HG03439 (cell line): ENCODE results near the gene ABCB8.
"Not testable (repeated sequence)": the region's sequence is repeated elsewhere in the genome, so short reads cannot be mapped to it uniquely, and the experiment has no call there.

Source experiments
- ATAC-seq: cut with Tn5 transposase; IDR thresholded peaks from one replicate; pipeline ENCODE4 v1.9.1; 2021; ENCODE audit warnings: mild to moderate bottlenecking, moderate library complexity; ENCODE audit not compliant: unreplicated experiment

ABCB8 gene

DNA sequence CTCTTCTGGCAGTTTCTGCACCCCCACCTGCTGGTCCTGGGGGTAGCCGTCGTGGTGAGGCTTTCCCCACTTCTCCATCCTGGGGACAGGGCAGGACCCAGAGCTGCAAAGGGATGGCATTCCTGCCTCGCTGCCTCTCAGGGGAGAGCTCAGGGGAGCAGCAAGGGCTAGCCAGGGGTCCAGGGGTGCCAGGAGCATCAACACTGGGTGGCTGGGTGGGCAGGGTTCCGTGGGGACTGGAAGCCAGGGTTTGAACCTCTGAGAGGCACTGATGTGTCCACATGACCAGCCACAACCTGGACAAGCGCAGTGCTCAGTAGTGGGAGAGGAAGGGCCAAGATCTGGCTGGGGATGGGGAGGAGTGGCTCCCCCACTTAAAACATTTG, 5.6 kb downstream of the ABCB8 start:
- ATAC-seq = no peak

DNA sequence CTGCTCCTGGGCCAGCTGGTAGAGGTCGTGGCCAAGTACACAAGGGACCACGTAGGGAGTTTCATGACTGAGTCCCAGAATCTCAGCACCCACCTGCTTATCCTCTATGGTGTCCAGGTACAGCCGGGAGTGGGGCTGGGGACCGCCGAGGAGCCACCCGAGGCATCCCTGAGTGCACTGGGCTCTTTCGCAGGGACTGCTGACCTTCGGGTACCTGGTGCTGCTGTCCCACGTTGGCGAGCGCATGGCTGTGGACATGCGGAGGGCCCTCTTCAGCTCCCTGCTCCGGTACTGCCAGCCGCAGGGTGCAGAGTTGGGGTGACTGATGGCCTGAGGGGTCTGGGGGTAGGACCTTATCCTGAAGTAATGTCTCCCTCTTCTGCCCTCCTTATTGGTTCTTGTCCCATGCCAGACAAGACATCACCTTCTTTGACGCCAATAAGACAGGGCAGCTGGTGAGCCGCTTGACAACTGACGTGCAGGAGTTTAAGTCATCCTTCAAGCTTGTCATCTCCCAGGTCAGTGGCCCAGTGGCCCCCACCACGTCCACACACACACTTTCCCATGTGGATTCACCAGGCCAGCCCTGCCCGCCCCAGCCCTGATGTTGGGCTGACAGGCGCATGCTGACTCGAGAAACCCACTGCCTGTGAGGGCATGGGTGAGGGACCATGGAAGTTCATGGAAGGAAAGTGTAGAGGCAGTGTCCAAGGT, 6.2 kb downstream of the ABCB8 start:
- no peak for ATAC-seq

DNA sequence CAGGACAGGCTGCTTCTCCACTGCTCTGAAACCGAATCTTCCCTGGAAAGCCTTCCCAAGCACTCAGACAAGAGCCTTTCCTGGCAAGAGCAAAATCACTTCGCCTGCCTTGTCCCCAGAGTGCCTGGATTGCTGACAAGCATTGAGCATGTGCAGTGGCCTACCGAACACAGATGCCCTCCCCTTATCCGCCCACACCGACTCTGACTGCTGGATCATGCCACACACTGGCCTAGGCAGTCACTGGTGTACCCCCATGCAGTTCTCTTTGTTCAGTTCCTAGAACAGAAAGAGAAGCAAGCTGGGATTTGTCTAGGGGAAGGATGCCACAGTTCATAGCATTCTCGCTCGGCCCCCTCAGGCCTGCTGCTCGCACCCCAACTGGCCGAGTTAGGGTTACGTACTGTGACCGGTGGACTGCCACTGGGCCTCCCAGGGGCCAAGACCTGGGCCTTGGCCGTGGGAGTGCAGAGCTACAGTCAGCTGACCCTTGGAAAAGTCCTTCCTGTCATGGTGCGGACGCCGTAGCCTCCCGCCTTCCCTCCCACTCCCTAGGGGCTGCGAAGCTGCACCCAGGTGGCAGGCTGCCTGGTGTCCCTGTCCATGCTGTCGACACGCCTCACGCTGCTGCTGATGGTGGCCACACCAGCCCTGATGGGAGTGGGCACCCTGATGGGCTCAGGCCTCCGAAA, 6.9 kb downstream of the ABCB8 start:
- ATAC-seq = no peak

DNA sequence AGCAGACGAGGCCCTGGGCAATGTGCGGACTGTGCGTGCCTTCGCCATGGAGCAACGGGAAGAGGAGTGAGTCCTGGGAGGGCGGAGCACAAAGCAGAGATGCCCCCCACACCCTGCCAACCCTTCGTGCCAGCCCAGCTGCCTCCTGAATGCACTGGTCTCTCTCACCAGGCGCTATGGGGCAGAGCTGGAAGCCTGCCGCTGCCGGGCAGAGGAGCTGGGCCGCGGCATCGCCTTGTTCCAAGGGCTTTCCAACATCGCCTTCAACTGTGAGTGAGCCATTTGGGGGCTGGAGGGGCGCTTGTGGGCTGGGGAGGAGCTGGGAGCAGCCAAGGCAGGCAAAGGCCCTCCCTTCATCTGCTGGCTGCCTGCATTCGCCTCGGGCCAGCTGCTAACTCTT, 7.7 kb downstream of the ABCB8 start:
- no peak for ATAC-seq

DNA sequence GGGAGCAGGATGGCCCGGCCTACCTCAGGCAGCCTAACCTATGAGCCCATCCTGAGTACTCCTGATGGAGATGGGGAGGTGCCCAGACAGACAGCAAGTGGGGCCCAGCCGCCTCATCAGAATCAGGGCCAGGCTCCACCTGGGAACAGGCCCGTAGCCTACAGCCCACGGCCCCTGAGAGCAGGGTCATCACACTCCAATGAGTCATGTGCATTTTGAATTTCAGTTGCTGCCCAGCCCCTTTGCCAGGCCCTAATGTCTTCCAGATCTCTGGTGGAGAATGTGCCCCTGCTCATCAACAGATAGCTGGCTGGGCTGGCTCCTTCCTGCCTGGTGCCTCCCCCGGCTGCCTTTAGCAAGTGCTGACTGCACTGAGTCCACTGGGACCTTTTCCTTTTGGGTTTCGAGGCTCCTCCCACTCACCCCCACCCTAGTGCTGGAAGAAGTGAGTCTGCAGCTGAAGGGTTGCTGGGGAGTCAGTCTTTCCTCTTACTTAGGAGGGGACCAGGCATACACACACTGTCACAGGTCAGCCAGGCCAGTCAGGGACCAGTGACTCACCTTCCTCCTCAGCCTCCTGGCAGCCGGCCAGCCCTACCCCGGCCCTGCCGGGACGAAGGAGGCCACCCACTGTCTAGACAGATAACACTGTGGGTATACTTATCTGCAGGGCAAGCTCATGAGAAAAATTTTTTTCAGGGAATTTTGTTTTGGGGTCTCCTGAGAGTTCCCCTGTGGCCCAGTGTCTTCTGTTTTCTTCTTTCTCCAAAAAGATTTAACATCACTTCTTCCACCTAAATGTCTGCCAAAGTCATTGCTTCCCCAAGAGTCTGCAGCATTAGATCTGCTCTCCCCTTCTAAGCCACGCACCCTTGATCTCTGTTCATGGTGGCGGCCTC, 10.9 kb downstream of the ABCB8 start:
- no peak for ATAC-seq

DNA sequence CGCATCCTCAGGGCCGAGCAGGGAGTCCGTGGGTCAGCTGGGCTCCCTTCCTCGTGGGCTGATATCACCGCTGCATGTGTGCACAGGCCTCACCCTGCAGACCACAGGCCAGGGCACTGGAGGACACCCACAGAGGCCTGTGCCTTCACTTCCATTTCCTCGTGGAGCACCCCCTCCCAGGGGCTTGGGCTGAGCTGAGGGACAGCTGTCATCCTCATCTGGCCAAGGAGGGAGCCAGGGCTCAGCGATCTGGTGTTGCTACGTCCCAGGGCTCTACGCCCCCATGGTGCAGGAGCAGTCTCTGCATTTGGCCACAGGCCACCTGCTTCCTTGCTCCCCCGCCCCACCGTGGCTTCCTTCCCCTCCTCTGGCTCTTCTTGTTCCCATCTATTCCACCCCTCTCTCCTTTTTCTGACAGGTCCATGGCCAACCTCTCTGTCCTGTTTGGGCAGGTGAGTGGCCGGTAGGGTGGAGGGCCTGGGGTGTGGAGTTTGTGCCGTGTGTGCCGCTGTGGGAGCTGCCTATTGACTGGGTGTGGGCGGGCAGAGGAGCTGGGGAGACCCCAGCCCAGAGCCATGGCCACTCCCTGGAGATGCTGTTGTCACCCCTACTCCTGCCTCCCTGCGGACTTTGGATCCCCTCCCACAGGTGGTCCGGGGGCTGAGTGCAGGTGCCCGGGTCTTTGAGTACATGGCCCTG, 11.7 kb downstream of the ABCB8 start:
- no peak for ATAC-seq

DNA sequence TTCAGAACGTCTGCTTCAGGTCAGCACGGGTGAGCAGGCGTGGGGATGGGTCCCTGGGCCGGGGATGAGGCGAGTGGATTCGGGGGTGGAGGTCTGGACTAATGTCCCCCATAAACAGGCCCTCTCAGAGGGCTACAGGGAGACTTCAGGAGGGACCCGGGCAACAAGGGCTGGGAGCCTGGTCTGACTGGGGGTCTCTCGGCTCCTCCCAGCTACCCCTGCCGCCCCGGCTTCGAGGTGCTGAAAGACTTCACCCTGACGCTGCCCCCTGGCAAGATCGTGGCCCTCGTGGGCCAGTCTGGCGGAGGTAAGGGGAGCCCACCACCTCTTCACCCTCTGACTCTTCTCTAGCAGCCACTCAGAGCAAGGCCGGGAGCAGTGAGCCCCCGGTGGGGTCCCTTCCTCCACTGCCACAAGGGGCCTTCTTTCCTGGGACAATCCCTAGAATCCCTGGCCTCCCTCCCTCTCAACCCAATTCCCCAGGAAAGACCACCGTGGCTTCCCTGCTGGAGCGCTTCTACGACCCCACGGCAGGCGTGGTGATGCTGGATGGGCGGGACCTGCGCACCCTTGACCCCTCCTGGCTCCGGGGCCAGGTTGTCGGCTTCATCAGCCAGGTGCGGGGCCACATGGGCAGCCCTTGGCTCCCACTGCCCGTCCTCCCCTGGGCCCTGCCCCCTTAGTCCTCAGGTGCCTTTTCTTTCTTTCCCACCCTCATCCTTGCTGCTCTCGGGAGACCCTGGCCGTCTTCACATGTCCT, 12.5 kb downstream of the ABCB8 start:
- ATAC-seq = no peak

DNA sequence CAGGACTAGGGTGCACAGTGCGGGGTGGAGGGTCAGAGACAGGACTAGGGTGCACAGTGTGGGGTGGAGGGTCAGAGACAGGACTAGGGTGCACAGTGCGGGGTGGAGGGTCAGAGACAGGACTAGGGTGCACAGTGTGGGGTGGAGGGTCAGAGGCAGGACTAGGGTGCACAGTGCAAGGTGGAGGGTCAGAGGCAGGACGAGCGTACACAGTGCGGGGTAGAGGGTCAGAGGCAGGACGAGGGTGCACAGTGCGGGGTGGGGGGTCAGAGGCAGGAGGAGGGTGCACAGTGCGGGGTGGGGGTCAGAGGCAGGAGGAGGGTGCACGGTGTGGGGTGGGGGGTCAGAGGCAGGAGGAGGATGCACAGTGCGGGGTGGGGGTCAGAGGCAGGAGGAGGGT, 15.2 kb downstream of the ABCB8 start:
- not testable (repeated sequence) for ATAC-seq

DNA sequence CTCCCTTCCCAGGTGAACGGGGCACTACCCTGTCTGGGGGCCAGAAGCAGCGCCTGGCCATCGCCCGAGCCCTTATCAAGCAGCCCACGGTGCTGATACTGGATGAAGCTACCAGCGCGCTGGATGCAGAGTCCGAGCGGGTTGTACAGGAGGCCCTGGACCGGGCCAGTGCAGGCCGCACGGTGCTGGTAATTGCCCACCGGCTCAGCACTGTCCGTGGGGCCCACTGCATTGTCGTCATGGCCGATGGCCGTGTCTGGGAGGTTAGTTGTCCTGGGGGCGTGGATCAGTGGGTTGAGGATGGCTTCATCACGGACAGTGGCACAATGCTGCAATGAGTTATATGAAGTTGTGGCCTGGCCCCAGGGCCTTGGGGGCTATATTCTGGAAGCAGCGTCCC, 15.7 kb downstream of the ABCB8 start:
- ATAC-seq = no peak

DNA sequence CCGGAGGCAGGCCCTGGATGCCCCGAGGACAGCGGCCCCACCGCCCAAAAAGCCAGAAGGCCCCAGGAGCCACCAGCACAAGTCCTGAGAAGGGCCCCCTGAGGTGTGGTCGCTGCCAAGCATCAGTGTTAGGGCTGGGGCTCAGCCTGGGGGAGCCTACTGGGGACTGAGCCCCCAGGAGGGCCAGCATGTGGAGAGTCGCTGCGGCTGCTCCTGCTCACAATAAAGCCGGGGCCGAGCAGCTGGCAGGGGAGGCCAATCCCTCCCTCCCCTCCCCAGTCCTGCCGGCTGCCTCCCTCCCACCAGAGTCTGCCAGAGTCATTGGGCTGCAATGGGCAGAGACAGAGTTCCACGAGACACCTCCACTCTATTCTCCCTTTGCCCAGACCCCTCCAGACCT, 17.0 kb downstream of the ABCB8 start:
- no peak for ATAC-seq

DNA sequence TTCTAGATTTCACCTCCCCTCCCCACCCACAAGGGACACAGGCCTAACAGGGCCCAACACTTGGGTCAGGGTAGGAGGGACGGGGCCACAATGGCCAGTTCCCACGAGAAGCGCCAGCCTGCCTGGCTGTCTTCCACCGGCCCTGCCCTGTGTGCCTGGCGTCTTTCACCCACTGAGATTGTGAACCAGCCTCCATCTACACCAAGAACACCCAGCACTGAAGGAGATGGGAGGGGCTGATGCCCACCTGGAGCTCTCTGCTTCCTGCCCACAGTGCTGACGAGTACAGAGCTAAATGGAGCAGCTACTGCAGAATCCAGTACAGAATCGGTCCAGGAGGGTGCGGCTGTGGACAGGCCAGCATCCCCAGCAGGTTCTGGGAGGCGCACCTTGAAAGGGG, 17.7 kb downstream of the ABCB8 start:
- ATAC-seq = no peak

DNA sequence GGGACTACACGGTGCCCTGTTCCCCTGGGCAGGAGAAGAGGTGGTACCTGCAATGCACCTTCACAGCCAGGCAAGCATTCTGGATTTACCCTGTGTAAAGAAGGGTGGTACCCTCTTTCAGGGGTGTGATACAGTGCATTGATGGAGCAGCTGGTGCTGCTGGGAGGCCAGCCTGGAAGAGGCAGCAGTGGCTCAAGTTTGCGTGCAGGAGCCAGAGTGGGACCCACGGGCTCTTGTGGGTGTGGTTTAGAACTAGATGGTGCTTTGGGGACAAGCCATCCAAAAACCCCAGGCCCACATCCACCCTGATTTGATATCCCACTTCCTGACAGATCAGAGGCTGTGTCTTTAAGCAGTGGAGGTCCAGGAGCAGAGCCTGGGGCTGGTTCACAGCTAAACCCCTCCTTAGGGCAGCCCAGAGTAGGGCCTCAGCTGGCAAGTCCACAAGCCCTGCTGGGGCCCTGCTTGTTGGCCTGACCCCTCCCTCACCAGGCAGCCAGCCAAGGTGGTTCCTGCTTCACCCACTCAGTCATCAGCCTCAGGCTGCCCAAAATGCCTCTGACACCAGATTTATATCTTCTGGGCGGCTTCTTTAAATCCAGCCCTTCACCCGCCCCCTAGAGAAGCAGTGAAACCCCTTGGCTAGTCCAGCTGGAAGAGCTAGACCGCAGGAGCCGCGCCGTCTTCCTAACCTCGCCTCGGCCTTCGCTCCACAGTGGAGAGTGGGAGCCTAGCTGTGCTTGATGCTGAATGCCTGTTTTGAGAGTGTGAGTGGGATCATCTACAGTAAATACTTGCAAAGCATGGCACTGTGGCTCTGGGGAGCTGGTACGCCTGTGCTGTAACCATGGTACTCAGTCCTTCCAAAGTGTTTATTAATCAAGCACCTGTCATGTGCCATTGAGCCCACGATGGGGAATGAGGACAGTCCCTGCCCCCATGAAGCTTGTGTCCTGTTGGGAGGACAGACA, 18.6 kb downstream of the ABCB8 start:
- ATAC-seq = no peak

DNA sequence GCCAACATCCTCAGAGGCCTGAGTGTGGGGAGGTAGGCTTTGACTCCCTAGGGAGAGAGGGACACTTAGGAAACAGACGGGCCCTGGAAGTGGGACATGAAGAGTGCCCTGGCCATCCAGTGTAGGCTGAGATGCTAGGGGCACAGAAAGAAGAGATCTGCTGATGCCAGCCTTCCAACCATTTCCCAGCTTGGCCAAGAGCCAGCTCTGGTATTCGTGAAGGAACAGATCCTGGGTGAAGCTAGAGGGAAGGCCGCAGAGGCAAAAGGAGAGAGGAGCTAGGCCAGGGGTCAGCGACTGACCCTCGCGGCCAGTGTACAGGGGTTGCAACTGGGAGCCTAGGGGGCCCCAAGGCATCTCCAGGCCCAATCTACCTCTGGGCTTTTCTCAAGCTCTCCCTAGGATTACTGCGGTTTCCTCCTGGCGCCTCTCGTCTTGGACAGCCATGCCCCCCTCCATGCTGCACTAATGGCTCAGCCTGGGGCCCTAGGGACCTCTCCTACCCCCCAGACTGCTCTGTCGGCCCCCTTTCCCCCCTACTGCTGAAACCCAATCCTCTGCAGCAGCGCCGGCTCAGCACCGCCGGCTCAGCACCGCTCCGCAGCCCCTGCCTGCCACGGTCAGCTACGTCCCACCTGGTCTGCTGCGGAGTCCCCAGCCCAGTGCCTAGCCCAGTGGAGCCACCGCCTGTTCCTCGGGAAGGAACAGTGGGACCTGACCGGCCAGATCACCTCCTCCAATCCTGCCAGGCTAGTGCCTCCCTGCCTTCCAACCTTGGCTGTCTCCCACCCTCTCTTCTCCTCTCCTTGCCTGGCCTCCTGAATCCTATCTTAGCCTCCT, 19.9 kb downstream of the ABCB8 start, which contains the start of gene ASIC3:
Gene ASIC3 (plus strand): TSS at position 556 of the 840 bp plus-strand sequence. CDS start 355 bp downstream, outside the sequence.
- ATAC-seq = no peak

DNA sequence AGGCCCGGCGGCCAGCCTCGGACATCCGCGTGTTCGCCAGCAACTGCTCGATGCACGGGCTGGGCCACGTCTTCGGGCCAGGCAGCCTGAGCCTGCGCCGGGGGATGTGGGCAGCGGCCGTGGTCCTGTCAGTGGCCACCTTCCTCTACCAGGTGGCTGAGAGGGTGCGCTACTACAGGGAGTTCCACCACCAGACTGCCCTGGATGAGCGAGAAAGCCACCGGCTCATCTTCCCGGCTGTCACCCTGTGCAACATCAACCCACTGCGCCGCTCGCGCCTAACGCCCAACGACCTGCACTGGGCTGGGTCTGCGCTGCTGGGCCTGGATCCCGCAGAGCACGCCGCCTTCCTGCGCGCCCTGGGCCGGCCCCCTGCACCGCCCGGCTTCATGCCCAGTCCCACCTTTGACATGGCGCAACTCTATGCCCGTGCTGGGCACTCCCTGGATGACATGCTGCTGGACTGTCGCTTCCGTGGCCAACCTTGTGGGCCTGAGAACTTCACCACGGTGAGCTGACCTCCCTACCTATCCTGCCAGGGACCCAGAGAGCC, 20.7 kb downstream of the ABCB8 start:
- no peak for ATAC-seq

DNA sequence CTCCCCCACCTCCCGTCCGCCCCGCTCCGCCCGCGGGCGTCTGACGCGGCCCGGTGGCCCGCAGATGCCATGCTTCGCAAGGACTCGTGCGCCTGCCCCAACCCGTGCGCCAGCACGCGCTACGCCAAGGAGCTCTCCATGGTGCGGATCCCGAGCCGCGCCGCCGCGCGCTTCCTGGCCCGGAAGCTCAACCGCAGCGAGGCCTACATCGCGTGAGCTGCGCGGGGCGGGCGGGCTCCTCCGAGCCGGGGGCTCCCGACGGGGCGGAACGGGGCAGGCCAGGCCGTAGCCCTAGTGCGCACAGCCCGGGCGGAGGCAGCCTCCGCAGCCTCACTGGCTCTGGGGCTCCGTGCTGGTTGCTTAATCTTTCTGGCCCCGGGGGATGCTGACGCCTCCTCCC, 22.9 kb downstream of the ABCB8 start:
- ATAC-seq = no peak

DNA sequence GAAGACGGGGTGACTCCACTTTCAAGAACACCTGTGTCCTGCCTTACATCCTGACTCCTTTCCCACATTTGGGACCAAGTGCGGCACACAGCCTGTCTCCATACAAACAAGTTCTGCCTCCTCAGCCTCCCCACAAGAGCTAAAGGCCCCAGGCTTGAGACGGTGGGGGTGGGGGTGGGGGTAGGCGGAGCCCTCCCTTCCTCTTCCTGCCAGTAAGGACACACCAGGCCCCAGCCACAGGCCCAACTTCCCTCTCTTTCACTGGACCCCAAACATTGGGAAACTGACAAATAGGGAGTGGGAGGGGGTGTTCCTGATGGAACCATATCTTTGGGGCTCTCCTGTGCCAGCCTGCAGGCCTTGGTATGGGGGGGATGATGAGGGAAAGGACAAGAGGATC, 24.8 kb downstream of the ABCB8 start:
- ATAC-seq = no peak

DNA sequence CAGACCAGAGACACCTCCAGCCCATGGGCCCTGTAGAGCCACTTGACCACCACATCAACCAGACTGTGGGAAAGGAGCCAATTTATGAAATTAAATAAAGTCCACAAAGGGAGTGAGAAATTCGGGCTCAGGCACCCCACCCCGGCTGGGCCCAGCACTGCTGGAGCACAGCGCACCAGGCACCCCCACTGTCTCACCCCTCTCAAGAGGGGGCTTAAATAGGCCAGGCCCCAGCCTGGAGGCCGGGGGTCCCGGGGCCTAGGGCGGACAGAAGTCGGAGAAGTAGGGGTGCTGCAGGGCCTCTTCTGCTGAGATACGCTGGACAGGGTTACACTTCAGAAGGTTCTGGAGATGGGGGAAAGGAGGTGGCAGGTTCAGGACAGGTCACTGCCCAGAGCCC, 25.5 kb downstream of the ABCB8 start:
- ATAC-seq = no peak

DNA sequence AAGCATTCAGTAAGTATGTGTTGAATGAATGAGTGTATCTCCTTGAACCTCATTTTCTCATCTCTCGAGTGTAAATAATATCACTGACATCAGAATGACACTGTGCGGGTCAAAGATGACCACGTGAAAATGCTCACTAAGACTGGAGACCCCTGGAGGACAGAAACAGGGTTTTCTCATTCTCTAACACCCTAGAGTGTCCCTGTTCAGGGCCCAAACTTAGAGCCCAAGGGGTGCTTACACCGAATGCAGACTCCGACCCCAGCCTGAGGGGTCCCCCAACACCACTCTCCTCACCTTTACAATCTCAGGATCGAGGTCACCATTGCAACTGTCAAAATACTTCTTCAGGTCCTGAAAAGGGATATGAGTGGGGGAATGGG, 28.0 kb downstream of the ABCB8 start:
- ATAC-seq = no peak
